Tongue (tissue), 3 donors: ENCODE data around the gene GAGE12E. TPM values are rescaled to one million over a fixed set of nuclear protein-coding genes. Genes with fewer than 3 reads are reported as not detected.
"Not testable (repeated sequence)": the region's sequence is repeated elsewhere in the genome, so short reads cannot be mapped to it uniquely, and the experiment has no call there.

Source experiments
- DNase-seq: peaks from one replicate; pipeline ENCODE4 v3.0.0-alpha.2; 2015
- small RNA-seq: library from RNA; depleted of rRNA; stranded (forward); fragments of <200 nt; gene quantifications from one replicate; pipeline ENCODE3, GENCODE V24; 2014; ENCODE audit warnings: low replicate concordance
- total RNA-seq: library from RNA; depleted of rRNA; stranded (reverse); fragments of >200 nt; gene quantifications from one replicate; pipeline ENCODE4 v1.2.3, GENCODE V29; 2014

Gene GAGE12E, protein sequence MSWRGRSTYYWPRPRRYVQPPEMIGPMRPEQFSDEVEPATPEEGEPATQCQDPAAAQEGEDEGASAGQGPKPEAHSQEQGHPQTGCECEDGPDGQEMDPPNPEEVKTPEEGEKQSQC
- not detected for total RNA-seq

- DNase-seq: not testable (repeated sequence)
Observed at GRCh38 chrX:49550989-49551388, at the start of gene GAGE12E. GAGE12E (plus strand) TSS chrX:49551289; CDS start chrX:49552444, 1,155 bp downstream.

GRCh38 chrX:49531877-49532276 is 19.2 kb upstream of the GAGE12E start, which contains the start of gene GAGE12C:
GAGE12C (plus strand) TSS chrX:49532177; CDS start chrX:49533332, 1,155 bp downstream.
- not testable (repeated sequence) for DNase-seq

DNA sequence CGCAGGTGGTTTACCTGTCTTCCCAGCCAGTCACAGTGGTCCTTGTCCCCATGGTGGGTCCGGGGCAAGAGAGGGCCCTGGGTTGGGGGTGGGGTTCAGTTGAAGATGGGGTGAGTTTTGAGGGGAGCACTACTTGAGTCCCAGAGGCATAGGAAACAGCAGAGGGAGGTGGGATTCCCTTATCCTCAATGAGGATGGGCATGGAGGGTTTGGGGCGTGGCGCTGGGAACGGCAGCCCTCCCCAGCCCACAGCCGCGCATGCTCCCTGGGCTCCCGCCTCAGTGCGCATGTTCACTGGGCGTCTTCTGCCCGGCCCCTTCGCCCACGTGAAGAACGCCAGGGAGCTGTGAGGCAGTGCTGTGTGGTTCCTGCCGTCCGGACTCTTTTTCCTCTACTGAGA is 9.7 kb upstream of the GAGE12E start, which contains the start of gene GAGE12D:
Gene GAGE12D, plus strand, starts transcription at position 301 of the 400 bp plus-strand sequence. CDS start 1,155 bp downstream, outside the sequence.
- not testable (repeated sequence) for DNase-seq

- not testable (repeated sequence) for DNase-seq
Observed at GRCh38 chrX:49560542-49560941, 9.5 kb downstream of the GAGE12E start, which contains the start of gene GAGE12F. GAGE12F (plus strand) TSS chrX:49560842; CDS start chrX:49561997, 1,155 bp downstream.

GRCh38 chrX:49568728-49569127 is 17.6 kb downstream of the GAGE12E start:
- DNase-seq: not testable (repeated sequence)

DNA sequence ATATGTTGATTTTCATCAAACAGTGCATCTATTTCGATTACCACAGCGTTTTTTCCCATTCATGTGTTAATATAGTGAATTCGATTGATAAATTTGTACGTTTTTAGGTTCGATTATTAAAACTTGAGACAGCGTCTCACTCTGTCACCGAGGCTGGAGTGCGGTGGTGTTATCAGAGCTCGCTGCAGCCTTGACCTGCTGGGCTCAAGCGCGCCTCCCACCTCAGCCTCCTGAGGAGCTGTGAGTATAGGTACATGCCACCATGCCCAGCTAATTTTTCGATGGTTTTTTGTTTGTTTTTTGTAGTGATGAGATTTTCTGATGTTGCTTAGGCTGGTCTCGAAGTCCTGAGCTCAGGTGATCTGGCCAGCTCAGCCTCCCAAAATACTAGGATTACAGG is 18.1 kb downstream of the GAGE12E start:
- DNase-seq: not testable (repeated sequence)

DNA sequence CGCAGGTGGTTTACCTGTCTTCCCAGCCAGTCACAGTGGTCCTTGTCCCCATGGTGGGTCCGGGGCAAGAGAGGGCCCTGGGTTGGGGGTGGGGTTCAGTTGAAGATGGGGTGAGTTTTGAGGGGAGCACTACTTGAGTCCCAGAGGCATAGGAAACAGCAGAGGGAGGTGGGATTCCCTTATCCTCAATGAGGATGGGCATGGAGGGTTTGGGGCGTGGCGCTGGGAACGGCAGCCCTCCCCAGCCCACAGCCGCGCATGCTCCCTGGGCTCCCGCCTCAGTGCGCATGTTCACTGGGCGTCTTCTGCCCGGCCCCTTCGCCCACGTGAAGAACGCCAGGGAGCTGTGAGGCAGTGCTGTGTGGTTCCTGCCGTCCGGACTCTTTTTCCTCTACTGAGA is 19.0 kb downstream of the GAGE12E start, which contains the start of gene GAGE12G:
Gene GAGE12G, plus strand, starts transcription at position 301 of the 400 bp plus-strand sequence. CDS start 1,155 bp downstream, outside the sequence.
- not testable (repeated sequence) for DNase-seq

DNA sequence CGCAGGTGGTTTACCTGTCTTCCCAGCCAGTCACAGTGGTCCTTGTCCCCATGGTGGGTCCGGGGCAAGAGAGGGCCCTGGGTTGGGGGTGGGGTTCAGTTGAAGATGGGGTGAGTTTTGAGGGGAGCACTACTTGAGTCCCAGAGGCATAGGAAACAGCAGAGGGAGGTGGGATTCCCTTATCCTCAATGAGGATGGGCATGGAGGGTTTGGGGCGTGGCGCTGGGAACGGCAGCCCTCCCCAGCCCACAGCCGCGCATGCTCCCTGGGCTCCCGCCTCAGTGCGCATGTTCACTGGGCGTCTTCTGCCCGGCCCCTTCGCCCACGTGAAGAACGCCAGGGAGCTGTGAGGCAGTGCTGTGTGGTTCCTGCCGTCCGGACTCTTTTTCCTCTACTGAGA is 28.6 kb downstream of the GAGE12E start, which contains the start of gene GAGE12H:
Gene GAGE12H, plus strand, starts transcription at position 301 of the 400 bp plus-strand sequence. CDS start 1,155 bp downstream, outside the sequence.
- DNase-seq: not testable (repeated sequence)

DNA sequence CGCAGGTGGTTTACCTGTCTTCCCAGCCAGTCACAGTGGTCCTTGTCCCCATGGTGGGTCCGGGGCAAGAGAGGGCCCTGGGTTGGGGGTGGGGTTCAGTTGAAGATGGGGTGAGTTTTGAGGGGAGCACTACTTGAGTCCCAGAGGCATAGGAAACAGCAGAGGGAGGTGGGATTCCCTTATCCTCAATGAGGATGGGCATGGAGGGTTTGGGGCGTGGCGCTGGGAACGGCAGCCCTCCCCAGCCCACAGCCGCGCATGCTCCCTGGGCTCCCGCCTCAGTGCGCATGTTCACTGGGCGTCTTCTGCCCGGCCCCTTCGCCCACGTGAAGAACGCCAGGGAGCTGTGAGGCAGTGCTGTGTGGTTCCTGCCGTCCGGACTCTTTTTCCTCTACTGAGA is 38.1 kb downstream of the GAGE12E start, which contains the start of gene GAGE2A:
Gene GAGE2A, plus strand, starts transcription at position 301 of the 400 bp plus-strand sequence. CDS start 1,155 bp downstream, outside the sequence.
- DNase-seq: not testable (repeated sequence)

DNA sequence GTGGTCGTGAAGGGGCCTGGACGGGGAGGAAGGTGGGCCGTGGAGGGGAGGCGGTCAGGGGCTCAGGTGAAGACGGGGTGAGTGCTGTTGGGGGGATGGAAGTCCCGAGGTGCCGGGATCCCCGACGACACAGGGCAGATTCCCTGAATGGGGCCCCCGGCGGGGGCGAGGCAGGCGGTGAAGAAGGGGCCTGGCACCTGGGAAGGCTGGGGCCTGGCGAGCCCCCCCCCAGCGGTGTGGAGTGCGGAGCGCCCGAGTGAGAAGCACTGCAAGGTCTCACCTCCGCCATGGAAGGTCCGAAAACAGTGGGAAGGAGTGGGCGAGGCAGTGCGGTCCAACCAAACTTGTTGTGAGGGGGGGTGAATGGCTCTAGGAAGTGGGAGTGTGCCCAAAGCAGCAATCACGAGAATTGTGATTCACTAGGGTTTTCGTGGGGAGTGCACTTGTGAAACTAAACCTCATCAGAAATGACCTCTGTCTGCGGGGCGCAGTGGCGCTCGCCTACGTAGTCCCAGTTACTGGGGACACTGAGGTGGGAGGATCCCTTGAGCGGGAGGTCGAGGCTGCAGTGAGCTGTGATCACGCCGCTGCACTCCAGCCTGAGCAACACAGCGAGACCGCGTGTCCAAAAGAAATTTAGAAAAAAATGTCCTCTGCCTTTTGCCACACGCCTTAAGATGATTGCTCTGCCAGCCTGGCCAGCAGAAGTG is 38.8 kb downstream of the GAGE12E start:
- not testable (repeated sequence) for DNase-seq

- DNase-seq: not testable (repeated sequence)
Observed at GRCh38 chrX:49590488-49590887, 39.4 kb downstream of the GAGE12E start.

DNA sequence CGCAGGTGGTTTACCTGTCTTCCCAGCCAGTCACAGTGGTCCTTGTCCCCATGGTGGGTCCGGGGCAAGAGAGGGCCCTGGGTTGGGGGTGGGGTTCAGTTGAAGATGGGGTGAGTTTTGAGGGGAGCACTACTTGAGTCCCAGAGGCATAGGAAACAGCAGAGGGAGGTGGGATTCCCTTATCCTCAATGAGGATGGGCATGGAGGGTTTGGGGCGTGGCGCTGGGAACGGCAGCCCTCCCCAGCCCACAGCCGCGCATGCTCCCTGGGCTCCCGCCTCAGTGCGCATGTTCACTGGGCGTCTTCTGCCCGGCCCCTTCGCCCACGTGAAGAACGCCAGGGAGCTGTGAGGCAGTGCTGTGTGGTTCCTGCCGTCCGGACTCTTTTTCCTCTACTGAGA is 47.6 kb downstream of the GAGE12E start, which contains the start of gene GAGE1:
Gene GAGE1, plus strand, starts transcription at position 301 of the 400 bp plus-strand sequence. CDS start 1,155 bp downstream, outside the sequence.
- DNase-seq: not testable (repeated sequence)

Small RNAs within 50 kb of the gene (small RNA-seq; reads per million reads assigned to genes)
- gene GAGE12B: not detected

Other genes starting within 250 kb of the GAGE12E start
- gene GAGE10, start 247.6 kb upstream of the GAGE12E start, total RNA-seq: not detected
- gene GAGE12J, start 229.3 kb upstream of the GAGE12E start, total RNA-seq: not detected
- not detected for gene GAGE13, start 219.7 kb upstream of the GAGE12E start, total RNA-seq
- not detected for gene GAGE12C, start 19.1 kb upstream of the GAGE12E start, total RNA-seq
- gene GAGE12D, start 9.6 kb upstream of the GAGE12E start, total RNA-seq: not detected
- gene GAGE12F, start 9.6 kb downstream of the GAGE12E start, total RNA-seq: not detected
- gene GAGE12G, start 19.1 kb downstream of the GAGE12E start, total RNA-seq: not detected
- gene GAGE12H, start 28.7 kb downstream of the GAGE12E start, total RNA-seq: not detected
- gene GAGE2A, start 38.2 kb downstream of the GAGE12E start, total RNA-seq: not detected
- not detected for gene GAGE1, start 47.7 kb downstream of the GAGE12E start, total RNA-seq
- gene PAGE1, start 144.7 kb downstream of the GAGE12E start, total RNA-seq: not detected